GM19023 (cell line): ENCODE data around the gene RAP1GAP.

Source experiments
- ATAC-seq: cut with Tn5 transposase; IDR thresholded peaks from one replicate; pipeline ENCODE4 v1.9.1; 2021; ENCODE audit warnings: mild to moderate bottlenecking, moderate library complexity; ENCODE audit not compliant: unreplicated experiment

RAP1GAP gene

GRCh38 chr1:21614419-21615115 lies 54.6 kb downstream of the RAP1GAP start:
- no peak for ATAC-seq

GRCh38 chr1:21613072-21613867 lies 55.9 kb downstream of the RAP1GAP start:
- no peak for ATAC-seq

GRCh38 chr1:21612057-21612456 lies 57.1 kb downstream of the RAP1GAP start:
- no peak for ATAC-seq

GRCh38 chr1:21610989-21611785 lies 58.0 kb downstream of the RAP1GAP start:
- no peak for ATAC-seq

GRCh38 chr1:21610027-21610426 lies 59.1 kb downstream of the RAP1GAP start:
- no peak for ATAC-seq

- ATAC-seq: no peak
These were observed 60.4 kb downstream of the RAP1GAP start for GRCh38 chr1:21608798-21609197.

GRCh38 chr1:21607549-21608529 lies 61.3 kb downstream of the RAP1GAP start:
- ATAC-seq: peak; percentile 65

GRCh38 chr1:21605964-21606705 lies 63.0 kb downstream of the RAP1GAP start:
- ATAC-seq: no peak

GRCh38 chr1:21605012-21605715 lies 64.0 kb downstream of the RAP1GAP start:
- ATAC-seq: no peak

GRCh38 chr1:21604208-21604957 lies 64.8 kb downstream of the RAP1GAP start:
- no peak for ATAC-seq

GRCh38 chr1:21603177-21604138 lies 65.7 kb downstream of the RAP1GAP start:
- ATAC-seq: no peak

GRCh38 chr1:21601278-21602048 lies 67.7 kb downstream of the RAP1GAP start:
- no peak for ATAC-seq

GRCh38 chr1:21599402-21599801 lies 69.8 kb downstream of the RAP1GAP start:
- ATAC-seq: no peak

- ATAC-seq: no peak
These were observed 70.3 kb downstream of the RAP1GAP start for GRCh38 chr1:21598904-21599303.

- ATAC-seq: no peak
These were observed 70.7 kb downstream of the RAP1GAP start for GRCh38 chr1:21598417-21598816.

- ATAC-seq: no peak
These were observed 71.4 kb downstream of the RAP1GAP start for GRCh38 chr1:21597753-21598152.
